DND-41 (cell line): ENCODE data around the gene PANX1.

Experiments
- ATAC-seq: fragments of 200-7000 bp; cut with Tn5 transposase; 3 replicates; pipeline ENCODE4 v1.9.1; 2021; ENCODE audit warnings: low read depth; ENCODE audit not compliant: insufficient read depth
- DNase-seq: peaks from one replicate; pipeline ENCODE4 v3.0.0-alpha.2; 2020
- H2AFZ ChIP-seq: 2 replicates; pipeline ENCODE4 v1.6.0; 2012; ENCODE audit warnings: low read depth, low read length
- H3K27ac ChIP-seq: 2 replicates; pipeline ENCODE4 v1.5.1; 2012; ENCODE audit warnings: low read length, inconsistent platforms
- H3K27me3 ChIP-seq: fragments of 200-600 bp; sonication (generic); 2 replicates; pipeline ENCODE4 v1.6.0; 2012; ENCODE audit warnings: low read length, mild to moderate bottlenecking, inconsistent platforms; ENCODE audit not compliant: insufficient read depth, poor library complexity
- H3K36me3 ChIP-seq: 2 replicates; pipeline ENCODE4 v1.5.1; 2012; ENCODE audit warnings: low read length, inconsistent platforms; ENCODE audit not compliant: insufficient read depth
- H3K4me1 ChIP-seq: 2 replicates; pipeline ENCODE4 v1.5.1; 2012; ENCODE audit warnings: mild to moderate bottlenecking, low read length; ENCODE audit not compliant: insufficient read depth
- H3K4me2 ChIP-seq: 2 replicates; pipeline ENCODE4 v1.6.0; 2012; ENCODE audit warnings: mild to moderate bottlenecking, moderate library complexity, low read length, inconsistent platforms; ENCODE audit not compliant: insufficient read depth
- H3K4me3 ChIP-seq, 2 experiments: fragments of 200-600 bp in 1 of 2; shearing (Covaris generic) in 1 of 2; 2 replicates each; pipeline ENCODE4 v1.5.1; 2012 to 2016; ENCODE audit warnings: inconsistent platforms in 2 of 2, low read length in 2 of 2, mild to moderate bottlenecking in 2 of 2, low read depth in 1 of 2, moderate library complexity in 1 of 2
- H3K79me2 ChIP-seq: 2 replicates; pipeline ENCODE4 v1.6.0; 2012; ENCODE audit warnings: low read length, inconsistent platforms; ENCODE audit not compliant: insufficient read depth
- H3K9ac ChIP-seq: 2 replicates; pipeline ENCODE4 v1.6.0; 2012; ENCODE audit warnings: low read depth, mild to moderate bottlenecking, inconsistent platforms, low read length, moderate library complexity
- H3K9me3 ChIP-seq: 2 replicates; pipeline ENCODE4 v1.5.1; 2012; ENCODE audit warnings: low read length, moderate library complexity, mild to moderate bottlenecking, inconsistent platforms; ENCODE audit not compliant: insufficient read depth, severe bottlenecking
- H4K20me1 ChIP-seq: 2 replicates; pipeline ENCODE4 v1.6.0; 2012; ENCODE audit warnings: low read length; ENCODE audit not compliant: insufficient read depth
- CTCF ChIP-seq: IDR thresholded peaks from 2 replicates; pipeline ENCODE4 v1.5.1; 2012; ENCODE audit warnings: borderline replicate concordance, low read length, moderate library complexity, mild to moderate bottlenecking; ENCODE audit not compliant: poor library complexity, severe bottlenecking; ENCODE audit errors: extremely low read depth
- EZH2 ChIP-seq: IDR thresholded peaks from 3 replicates; pipeline ENCODE4 v1.6.1; 2012; ENCODE audit warnings: borderline replicate concordance, low read depth, mild to moderate bottlenecking, moderate library complexity, low read length, inconsistent platforms; ENCODE audit not compliant: severe bottlenecking

Gene PANX1

GRCh38 chr11:94211261-94211830 lies 82.7 kb downstream of the PANX1 start:
- no peak for DNase-seq
- H3K4me3 ChIP-seq: no peak overlapping the region
- H3K9ac ChIP-seq: no peak overlapping the region
- H3K9me3 ChIP-seq: no peaks in the 10 kb centered on the region
- no peak for ATAC-seq
- no peaks in the 10 kb centered on the region for H3K4me1 ChIP-seq
- H3K79me2 ChIP-seq: no peaks in the 10 kb centered on the region
- H3K27ac ChIP-seq: no peak overlapping the region
- no peak overlapping the region for H3K4me2 ChIP-seq
- no peak overlapping the region for H2AFZ ChIP-seq
- TF ChIP-seq CTCF (no peak), EZH2 (no peak)
- H3K36me3 ChIP-seq: no peaks in the 10 kb centered on the region
- no peaks in the 10 kb centered on the region for H3K27me3 ChIP-seq
- no peaks in the 10 kb centered on the region for H4K20me1 ChIP-seq

- no peak overlapping the region for H2AFZ ChIP-seq
- H3K27ac ChIP-seq: no peak overlapping the region
- no peak overlapping the region for H3K9ac ChIP-seq
- no peak overlapping the region for H3K4me3 ChIP-seq
- no peaks in the 10 kb centered on the region for H3K79me2 ChIP-seq
- DNase-seq (no peak), ATAC-seq (no peak)
- no peaks in the 10 kb centered on the region for H3K4me1 ChIP-seq
- H3K27me3 ChIP-seq: no peaks in the 10 kb centered on the region
- H3K9me3 ChIP-seq: no peaks in the 10 kb centered on the region
- no peaks in the 10 kb centered on the region for H4K20me1 ChIP-seq
- no peaks in the 10 kb centered on the region for H3K36me3 ChIP-seq
- no peak overlapping the region for H3K4me2 ChIP-seq
- no peak for TF ChIP-seq CTCF
- TF ChIP-seq EZH2: no peak
These were observed 84.3 kb downstream of the PANX1 start for GRCh38 chr11:94212898-94213297.

GRCh38 chr11:94217705-94218104 lies 89.1 kb downstream of the PANX1 start:
- H4K20me1 ChIP-seq: no peaks in the 10 kb centered on the region
- H3K4me1 ChIP-seq: no peaks in the 10 kb centered on the region

More at GRCh38 chr11:94217705-94218104, 89.1 kb downstream of the PANX1 start:
- H3K4me3 ChIP-seq: no peak overlapping the region
- H3K36me3 ChIP-seq: no peaks in the 10 kb centered on the region
- H2AFZ ChIP-seq: no peak overlapping the region
- DNase-seq (no peak), ATAC-seq (no peak)
- H3K4me2 ChIP-seq: no peak overlapping the region
- no peak overlapping the region for H3K9ac ChIP-seq
- H3K27me3 ChIP-seq: no peaks in the 10 kb centered on the region
- TF ChIP-seq EZH2 (no peak), CTCF (no peak)
- H3K79me2 ChIP-seq: no peaks in the 10 kb centered on the region
- peaks cover 12% of the 10 kb centered on the region for H3K9me3 ChIP-seq
- H3K27ac ChIP-seq: no peak overlapping the region
